HG03139 (cell line): ENCODE measurements around the gene MOCS2.
A peak's percentile ranks its signal among the peaks of the same experiment; 100 is the strongest.

Experiments
- ATAC-seq: cut with Tn5 transposase; IDR thresholded peaks from one replicate; pipeline ENCODE4 v1.9.1; 2021; ENCODE audit not compliant: unreplicated experiment

The MOCS2 gene

DNA sequence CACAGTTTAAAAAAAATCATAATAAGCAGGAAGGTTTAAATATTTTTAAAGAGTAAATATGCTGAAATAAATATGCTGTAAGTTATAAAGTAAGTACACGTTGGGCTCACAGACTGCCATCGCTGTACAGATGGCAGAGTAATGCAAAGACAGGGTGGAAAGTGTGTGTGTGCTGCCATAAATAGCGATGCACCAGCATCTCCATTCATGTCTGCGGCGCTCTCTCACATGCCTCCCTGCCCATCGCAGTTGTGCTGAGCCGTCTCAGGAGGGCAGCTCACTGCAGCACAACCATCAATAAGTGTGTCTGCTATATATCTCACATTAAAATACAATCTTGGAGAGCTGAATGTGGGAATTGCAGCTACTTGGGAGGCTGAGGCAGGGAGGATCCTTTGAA is 14.3 kb downstream of the MOCS2 start:
- no peak for ATAC-seq

DNA sequence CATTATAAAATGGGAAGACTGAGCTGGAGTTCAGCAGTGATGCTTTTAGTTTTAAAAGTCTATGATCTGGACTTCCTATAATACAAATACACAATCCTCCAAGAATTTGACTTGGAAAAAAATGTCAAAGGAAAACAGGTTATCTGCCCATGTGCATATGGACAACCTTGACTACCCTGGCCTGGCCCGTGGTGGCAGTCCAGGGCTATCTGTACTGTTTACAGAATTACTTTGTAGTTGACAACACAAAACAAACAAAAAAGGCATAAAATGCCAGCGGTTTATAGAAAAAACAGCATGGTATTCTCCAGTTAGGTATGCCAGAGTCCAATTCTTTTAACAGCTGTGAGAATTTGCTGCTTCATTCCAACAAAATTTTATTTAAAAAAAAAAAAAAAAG is 17.3 kb downstream of the MOCS2 start:
- no peak for ATAC-seq

DNA sequence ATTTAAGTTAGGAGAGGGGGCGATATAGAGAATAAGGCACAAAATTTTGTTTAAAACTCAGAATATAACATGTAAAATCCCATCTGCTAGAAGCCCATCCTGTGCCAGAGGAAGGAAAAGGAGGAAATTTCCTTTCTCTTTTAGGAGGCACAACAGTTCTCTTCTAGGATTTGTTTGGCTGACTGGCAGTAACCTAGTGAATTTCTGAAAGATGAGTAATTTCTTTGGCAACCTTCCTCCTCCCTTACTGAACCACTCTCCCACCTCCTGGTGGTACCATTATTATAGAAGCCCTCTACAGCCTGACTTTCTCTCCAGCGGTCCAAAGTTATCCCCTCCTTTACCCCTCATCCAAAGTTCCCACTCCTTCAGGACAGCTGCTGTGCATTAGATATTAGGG is 18.3 kb downstream of the MOCS2 start:
- ATAC-seq, result no peak

DNA sequence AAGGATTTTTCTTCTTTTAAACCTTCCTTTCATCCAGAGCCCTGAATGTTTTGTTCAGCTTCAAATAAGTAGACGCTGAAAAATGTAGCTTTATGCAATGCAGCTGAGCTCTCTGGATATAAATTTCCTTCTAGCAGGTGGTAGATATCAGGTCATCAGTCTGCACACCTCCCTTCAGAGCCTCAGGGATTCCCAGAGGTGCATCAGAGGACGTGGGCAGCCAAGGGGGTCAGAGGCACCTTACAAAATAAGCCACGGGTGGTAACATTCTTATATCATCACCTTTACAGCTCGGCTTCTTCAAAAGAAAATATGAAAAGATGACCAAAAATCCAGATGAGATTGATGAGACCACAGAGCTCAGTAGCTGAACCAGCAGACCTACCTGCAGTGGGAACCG is 19.3 kb downstream of the MOCS2 start:
- no peak for ATAC-seq

DNA sequence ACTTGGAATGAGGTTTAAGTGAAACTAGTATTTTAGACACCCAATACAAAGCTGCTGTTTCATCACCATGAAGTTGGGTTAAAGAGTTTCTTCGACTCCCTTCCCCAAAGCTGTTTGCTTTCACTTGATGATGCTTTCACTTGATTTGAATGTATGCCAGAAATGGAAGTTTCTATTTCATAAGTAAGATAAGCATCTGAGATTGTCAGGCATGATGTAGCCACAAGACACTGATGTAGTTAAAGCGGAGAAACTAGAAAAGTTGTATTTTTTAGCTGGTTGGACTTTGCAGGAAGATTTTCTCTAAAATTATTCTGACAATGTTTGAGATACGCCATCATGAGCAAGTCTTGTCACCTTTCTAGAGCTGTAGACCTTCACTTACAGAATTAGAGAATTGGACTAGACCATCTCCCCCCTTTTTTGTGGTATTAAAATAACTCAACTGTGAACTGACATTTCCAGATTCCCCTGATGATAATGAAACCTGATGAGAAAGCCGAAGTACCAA is 20.0 kb downstream of the MOCS2 start:
- peak; percentile 57 for ATAC-seq

DNA sequence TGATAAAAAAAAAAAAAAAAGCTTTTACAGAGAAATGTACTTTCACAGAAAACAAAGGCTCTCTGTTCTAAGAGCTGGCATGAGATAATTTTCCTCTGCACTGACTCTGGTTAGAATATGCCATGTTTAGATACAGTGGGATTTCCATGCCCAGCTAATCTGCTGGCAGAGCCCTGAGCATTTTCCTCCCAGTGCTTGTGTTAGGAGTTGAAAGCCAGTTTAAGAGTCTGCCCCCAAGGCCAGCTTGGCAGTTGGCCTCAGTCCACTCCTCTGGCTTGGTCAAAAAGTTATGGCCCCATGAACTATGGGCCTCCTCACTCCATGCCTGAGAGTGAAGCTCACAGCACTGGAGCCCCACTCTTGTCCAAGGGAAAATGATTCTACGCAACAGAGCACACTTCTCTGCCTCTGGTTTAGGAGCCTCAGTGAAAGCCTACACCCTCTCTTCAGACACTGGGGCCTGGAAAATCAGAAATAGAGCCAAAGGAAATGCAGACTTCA is 21.9 kb downstream of the MOCS2 start:
- no peak for ATAC-seq

DNA sequence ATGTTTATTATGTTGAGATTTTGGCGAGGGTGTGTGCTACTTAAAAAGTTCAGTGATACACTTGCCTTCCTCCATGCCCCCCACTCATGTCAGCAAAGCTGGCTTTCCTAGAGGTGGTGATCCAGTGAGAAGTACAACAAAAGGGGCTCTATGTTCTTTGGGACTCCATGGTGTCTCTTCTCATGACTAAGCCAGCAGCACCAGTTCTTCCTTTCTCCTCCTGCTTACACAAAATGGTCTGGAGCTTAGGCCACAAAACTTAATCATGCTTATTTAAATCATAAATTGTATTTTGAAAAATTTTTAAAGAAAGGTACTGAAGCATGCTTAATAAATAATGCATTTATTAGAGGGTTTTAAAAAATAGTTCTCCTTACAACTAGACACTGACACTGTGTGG is 22.4 kb downstream of the MOCS2 start:
- no peak for ATAC-seq

DNA sequence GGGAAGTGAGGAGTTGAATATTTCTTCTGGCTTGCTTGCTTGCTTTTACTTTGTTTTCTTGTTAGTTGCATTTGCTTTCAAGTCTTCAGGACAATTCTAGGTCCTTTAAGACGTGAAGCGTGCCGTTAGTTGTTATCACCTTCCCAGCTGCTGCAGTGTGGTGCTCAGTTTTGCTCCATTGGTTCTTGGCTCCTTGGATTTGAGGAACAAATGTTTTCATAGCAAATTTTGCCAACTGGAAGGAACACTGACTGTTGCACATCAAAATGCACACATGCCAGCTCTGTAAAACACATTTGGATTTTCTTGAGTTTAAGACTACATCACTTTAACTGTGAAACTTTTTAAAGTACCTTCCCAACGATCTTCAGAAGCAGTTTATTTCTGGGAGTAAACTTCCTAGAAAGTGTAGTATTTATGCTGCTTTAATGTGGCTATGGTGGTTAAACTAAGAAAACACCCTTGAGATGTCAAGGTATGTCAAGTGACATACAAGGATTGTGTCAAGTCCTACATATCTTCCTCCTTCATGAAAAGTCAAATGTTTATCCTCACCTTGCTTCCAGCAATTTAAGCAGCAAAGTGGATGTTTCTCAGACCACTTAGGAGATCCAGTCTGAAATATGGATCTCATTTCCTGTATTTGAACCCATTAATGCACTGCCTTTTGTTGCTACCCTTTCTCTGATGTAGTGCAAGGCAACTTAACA is 24.9 kb downstream of the MOCS2 start:
- ATAC-seq, result no peak

DNA sequence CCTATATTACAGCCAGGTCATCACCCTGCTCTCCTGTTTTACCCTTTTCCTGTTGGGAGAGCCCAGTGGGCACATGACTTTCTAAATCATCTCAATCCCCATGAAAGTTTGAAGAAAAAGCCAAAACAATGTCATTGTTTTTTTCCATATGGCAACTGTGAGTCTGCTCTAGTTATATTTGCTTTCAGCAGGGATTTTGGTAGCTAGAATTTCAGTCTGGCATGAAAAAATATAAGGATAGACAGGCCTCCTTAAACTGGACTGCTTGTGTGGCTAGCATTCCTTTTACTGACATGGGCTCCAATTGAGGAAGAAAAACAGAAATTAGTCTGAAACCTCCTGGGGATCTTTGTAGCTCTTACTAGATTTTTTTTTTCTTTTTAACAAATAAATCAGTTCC is 25.6 kb downstream of the MOCS2 start:
- ATAC-seq, result no peak

DNA sequence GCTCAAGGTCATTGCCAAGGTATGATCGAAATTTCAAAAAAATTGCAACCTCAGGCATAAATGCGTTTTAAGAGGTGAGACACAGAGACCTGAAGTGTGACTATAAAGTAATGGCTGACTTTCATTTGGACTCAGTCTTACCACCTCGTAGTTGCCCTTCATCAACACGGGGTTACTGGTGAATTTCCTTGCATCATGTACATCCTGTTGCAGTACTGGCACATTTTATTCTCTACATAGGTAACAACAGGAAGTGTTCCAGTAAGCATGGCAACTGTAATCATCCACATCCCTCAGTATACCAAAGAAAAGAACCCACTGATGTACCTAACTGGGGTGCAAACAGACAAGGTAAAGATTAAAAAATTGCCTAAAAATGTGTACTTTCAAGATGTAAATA is 29.3 kb downstream of the MOCS2 start:
- no peak for ATAC-seq

DNA sequence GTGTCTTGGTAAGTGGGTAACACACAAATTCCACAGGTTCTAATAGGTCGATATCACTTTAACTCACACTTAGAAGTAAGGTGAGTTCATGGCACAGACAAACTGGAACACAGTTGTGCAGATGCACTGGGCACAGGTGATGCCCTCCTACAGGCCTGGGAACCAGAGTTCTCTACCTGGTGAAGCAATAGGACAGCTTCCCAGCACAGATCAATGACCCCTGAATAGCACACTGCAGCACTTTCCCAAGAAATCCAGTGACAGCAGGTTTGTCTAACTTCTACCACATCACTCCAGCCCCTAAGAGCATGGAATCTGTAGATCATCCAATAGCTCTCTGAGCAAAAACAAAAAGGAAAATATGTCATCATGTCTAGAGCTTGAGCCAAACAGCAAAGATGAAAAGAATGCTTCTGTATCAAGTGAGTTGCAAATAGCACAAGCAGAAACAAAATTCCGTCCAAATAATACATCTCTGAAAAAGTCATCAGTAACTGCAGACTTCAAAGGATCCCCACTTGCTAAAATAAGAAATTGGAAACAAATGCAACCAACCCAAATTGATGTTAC is 33.5 kb downstream of the MOCS2 start:
- ATAC-seq, result no peak

DNA sequence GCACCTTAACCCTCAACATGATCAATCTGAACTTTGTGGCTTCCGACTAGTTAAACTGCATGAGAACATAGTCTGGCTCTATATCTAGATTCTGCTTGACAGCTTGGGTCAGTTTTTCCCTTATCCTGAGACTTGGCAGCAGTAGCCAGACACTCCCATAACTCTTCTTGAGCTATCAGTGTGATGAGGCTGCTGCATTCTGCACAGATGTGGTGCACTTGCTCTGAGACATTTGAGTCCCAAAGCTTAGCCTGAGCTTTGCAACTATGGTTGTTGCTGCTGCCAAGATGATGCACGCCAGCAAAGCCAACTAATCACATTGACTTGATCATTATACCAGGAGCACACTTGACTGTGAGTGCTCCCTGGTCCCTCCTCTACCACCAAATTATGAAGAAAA is 36.2 kb downstream of the MOCS2 start:
- ATAC-seq, result no peak

DNA sequence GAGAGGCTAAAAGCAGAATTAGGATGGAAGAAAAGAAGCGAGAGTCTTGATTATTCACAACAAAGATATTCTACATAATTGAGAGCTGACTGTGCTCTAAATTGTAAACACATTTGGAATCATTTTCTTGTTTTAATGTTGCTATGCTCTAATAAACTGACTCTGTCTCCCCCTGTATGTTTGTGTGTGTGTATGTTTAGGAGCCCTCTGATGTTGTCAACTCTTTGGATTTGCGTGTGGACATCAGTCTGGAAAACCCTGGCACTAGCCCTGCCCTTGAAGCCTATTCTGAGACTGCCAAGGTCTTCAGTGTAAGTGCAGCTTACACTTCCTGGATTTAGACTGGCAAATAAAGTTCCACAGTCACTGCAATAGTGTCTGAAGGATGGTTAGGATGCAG is 37.8 kb downstream of the MOCS2 start:
- no peak for ATAC-seq

DNA sequence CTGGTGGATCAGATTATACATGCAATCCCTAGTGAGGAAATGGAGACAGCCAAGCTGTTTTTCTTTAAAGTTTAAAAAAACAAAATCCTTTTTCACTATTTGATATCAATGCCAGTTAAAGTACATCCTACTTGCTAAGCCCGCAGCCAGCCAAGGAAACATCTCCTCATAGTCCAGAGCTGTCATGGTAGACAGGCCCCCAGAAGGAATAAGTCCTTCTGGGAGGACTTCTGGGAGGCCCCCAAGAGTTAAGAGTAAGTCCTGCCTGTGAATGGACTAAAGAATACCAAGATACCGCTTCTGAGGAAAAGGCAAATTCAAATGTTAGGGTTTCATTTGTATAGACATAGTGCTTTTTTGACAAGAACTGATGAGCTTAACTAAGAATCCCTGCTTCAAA is 38.3 kb downstream of the MOCS2 start:
- no peak for ATAC-seq

DNA sequence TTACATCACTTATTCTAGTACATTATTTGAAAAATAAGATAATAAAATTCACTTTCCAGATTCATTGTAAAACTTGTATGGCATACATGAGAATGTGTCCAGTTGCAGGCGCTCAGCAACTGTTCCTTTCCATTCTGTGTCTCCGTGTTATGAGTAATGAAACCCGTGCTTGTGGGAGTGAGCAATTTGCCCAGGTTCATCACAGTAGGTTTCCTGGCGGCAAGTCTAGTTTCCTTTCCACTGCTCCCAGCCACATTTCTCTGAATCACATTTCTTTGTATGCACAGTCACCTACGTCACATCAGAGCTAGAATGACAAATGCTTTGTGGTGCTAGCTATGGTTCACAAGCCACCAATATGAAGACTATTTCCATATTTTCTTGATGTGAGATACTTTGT is 39.9 kb downstream of the MOCS2 start:
- no peak for ATAC-seq

DNA sequence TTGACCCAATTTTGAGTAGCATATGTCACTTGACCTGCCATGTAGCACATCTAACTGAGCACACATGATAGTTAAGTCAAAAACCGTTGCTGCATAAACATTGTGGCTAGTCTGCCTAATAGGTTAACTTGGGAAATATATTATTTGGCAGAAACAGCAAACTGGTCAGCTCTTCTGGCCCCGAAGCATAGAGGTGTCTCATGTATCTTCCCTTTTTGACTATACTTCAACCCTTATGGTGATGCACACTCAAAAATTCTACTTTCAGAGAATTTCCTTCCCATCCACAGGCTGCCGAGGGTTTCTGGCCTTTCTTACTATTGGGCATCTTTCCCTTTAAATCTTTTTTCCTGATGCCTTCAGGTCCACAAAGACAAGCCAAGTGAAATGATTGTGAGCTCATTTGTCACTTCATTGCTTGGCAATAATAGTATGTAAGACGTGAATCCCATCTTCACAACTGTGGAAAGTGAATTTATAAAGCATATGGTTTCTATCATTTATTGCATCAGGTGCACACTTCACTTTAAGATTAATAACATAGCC is 41.2 kb downstream of the MOCS2 start:
- no peak for ATAC-seq

DNA sequence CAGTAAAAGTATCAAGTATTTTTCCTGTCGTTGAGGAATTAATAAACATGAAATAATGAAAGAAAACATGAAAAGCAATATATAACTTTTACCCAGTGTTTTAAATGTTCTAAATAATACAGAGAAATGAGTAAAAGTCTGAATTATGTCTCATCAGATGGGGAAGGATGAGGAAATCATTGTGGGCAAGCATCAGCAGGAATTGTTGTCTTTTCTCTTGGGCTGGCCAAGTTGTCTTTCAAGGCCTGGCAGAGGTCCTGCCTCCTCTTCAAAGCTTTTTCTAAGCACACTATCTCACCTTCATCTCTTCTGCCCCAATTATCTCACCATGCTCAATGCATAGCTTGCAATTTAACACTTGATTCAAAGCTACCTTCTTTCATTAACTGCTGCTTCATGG is 41.9 kb downstream of the MOCS2 start:
- no peak for ATAC-seq

DNA sequence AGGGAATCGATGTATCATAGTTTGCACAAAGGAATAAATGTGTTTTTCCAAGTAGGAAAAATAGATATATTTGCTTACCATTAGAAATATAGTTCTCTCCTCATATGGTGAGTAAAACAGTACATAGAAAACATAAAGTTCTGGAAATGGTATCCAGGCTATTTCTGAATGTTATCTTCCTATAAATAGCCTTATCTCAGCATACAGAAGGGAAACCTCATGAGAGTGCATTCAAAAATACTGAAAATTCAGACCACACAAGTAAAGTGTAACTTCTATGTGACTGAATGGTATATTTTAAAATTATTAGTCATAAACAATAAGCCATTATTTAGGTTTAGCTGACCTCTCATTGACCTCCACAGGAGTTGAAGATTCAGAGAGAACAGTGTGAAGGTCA is 43.5 kb downstream of the MOCS2 start:
- no peak for ATAC-seq

DNA sequence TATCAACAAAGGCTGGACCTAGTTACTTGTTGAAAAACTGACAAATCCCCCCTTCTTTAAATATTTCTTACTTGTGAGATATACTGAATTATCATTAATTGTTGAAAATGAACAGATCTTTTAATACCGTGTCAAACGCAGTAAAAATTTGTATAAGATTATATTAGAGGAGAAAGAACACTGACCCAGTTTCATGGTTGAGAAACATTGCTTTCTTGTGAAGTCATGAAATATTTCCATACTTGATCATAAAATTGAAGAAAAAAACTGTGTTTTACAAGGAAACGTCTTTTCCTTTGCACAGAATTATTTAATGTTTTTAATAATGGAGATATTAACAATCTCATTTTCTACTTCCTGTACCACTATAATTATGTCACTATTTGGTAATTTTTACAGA is 45.8 kb downstream of the MOCS2 start:
- ATAC-seq, result no peak

DNA sequence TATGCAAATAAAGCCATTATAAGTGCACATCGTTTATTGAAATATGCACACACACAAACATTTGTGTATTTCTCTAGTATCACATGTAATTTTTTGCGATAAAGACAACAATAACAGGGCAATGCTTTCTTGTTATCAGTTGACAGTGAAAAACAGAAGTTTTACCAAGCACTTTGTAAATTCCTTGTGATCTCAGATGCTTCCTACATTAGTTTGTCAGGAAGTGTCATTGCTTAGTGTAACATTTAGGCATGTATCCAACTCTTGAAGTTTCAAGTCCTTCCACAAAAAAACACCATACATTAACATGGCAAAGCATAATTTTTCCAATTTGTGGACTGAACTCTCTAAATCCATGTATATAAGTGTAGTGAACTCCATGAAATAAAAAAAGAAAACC is 46.4 kb downstream of the MOCS2 start:
- no peak for ATAC-seq

DNA sequence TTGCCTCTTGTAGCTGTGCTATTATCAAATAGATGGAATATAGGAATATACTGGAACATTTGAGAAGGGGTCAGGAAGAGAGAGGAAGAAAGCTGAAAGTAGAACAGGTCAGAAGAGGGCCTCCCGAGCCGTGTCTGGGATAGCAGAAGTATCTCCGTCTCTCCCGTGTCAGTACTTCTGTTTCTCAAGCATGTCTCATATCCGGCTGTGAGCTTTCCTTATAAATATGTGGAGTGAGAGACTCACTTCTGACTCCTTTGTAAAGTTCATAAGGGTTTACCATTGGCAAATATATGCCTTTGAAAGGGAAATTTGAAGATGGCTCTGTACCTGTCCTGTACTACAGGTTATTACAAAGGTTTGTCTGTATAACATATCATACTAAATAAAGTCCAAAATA is 50.3 kb downstream of the MOCS2 start:
- no peak for ATAC-seq

DNA sequence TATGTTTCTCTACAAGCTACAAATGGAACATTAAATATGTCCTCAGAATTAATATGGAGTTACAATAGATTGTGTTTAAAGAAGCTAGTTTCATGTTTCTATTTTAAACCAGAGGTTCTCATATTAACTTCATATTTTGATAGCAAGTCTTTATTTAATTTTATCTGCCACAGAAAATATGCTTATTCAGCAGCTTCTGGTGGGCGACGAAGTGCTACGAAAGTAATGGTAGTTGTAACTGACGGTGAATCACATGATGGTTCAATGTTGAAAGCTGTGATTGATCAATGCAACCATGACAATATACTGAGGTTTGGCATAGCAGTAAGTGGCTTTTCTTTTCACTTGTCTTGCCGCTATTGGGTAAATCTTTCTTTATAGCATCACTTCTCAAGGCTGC is 54.2 kb downstream of the MOCS2 start:
- no peak for ATAC-seq

DNA sequence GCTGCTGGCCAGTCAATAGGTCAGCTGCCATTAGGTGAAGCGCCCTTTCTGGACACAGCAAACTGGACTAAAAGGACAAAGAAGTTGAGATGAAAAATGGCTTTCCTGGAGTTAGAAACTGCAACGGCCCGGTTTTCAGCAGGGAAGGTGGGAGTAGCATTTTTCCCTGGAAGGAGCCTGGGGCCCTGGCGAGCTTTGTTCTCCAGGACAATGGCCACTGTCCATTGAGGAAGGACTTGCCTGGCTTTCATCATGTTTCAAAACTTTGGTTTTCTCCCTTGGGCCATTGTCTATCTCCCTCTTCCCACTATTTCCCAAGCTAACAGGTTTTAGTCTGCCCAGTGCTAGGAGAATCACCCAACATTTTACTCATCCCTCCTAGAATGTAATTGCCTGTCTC is 56.2 kb downstream of the MOCS2 start:
- no peak for ATAC-seq
